Germinal center (tissue), 1 donor: ENCODE results near the gene TRIM6.
"Not testable (repeated sequence)": the region's sequence is repeated elsewhere in the genome, so short reads cannot be mapped to it uniquely, and the experiment has no call there.

ENCODE experiments used
- DNase-seq: peaks from one replicate; pipeline ENCODE4 v3.0.0; 2012; ENCODE audit warnings: mixed read lengths, low spot score

TRIM6 gene, protein sequence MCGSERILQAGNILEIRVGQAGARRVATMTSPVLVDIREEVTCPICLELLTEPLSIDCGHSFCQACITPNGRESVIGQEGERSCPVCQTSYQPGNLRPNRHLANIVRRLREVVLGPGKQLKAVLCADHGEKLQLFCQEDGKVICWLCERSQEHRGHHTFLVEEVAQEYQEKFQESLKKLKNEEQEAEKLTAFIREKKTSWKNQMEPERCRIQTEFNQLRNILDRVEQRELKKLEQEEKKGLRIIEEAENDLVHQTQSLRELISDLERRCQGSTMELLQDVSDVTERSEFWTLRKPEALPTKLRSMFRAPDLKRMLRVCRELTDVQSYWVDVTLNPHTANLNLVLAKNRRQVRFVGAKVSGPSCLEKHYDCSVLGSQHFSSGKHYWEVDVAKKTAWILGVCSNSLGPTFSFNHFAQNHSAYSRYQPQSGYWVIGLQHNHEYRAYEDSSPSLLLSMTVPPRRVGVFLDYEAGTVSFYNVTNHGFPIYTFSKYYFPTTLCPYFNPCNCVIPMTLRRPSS

DNA sequence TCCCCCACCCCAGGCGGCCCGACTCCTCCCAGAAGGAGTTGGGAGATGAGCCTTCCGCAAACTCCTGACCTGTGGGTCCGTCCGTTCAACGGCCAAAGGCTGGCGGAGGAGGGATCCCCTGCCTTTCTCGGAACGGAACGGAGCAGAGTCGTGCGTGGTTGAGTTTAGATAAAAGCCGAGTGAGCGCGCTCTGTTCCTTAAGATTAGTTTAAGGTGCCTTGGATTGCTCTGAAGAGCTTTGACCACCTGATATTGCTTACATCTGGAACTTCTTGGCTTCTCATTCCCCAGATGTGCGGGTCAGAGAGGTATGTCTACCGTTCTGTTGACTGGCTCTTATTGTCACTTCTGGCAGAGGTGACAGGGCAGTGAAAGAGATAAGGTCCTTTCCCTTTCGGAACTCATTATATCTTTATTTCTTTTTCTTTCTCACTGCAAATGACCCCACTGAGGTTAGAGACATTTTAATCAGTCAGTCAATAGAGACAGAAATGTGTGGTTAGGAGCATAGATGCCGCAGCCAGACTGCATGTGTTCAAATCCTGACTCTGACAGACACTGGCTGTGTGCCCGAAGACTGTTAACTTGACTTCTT, at the start of gene TRIM6:
Gene TRIM6, plus strand, starts transcription at position 31 of the 595 bp plus-strand sequence. Its CDS starts 261 bp downstream, at position 292.
- no peak for DNase-seq

DNA sequence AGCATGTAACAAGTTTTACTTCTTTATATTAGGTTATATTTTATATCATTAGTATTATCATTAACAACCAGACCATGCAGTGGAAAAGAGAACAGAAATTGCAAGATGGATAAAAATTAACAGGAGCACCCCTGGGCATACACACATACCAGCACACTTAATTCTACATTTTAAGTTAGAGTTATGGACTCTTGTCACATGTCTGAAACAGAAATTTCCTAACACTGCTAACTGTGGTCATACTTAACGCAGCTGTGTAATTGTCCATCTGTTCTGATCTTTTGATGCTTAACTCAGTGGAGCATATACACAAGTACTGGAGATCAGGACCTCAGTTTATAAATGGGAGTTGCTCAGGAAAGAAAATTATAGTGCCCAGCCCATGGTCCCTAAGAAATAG, 48.5 kb upstream of the TRIM6 start:
- DNase-seq: no peak

DNA sequence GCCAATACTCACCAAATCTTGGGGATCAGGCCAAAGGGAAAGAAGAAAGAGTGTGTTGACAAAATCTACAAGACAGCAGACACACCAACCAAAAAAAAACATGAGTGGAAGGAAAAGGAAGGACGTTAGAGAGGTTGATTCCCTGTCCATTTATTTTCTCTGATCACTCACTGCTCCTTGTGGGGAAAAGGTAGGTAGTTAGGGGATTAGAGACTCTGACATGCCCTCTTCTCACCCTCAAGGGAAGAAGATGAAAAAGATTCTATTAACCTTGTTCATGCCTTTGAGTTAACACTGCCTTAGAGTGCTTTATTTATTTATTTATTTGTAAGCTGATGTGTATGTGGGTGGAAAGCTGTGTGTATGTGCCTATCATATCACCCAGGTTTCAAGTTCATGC, 48.0 kb upstream of the TRIM6 start, which contains the start of gene OR52H1:
Gene OR52H1, minus strand, starts transcription at position 101 of the 400 bp plus-strand sequence. CDS start 3,035 bp downstream, outside the sequence.
- no peak for DNase-seq

DNA sequence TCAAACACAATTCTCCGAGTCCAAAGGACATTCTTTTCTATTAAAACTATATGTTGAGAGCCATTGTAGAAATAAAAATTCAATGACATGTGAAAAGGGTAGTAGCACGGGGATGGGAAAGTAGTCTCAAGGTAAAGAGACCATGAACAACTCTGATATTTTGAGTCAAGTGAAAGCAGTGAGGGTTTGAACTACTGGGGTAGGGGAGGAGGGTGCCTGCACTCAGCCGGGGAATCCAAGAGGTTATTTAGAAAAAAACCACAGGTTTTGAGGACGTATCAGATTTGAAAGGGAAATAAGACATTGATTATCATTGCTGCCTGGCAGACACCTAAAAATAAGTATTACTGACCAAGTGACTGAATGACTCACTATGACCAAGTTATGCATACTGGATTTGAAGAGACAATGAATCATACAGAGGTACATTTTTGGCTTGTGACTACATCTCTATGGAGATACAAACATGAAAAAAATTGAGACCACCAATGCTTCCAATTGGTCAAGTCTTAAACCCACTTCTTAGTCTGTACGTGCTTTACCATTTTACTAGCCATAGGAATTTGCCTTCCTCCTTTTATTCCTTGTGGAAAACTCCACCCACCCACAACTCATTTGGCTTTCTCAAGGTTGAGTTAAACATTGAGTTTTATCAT, 45.9 kb upstream of the TRIM6 start:
- DNase-seq: no peak

DNA sequence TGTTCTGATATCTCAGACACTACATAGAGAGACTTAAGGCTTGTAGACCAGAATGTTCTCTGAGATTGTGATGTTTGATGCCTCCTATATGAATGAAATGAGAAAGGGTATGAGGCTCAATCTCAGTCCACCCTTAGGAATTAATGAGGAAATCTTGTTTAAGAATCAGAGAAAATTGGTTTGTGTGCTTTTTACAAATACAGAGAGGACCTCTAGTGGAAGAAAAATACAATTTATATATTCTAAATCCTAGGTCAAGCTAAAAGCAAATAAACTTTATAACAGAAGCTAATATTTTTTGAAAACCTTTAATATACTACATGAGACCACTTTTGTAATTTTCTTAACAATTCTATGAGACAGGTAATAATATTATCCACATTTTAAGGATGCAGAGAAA, 43.1 kb upstream of the TRIM6 start:
- no peak for DNase-seq

DNA sequence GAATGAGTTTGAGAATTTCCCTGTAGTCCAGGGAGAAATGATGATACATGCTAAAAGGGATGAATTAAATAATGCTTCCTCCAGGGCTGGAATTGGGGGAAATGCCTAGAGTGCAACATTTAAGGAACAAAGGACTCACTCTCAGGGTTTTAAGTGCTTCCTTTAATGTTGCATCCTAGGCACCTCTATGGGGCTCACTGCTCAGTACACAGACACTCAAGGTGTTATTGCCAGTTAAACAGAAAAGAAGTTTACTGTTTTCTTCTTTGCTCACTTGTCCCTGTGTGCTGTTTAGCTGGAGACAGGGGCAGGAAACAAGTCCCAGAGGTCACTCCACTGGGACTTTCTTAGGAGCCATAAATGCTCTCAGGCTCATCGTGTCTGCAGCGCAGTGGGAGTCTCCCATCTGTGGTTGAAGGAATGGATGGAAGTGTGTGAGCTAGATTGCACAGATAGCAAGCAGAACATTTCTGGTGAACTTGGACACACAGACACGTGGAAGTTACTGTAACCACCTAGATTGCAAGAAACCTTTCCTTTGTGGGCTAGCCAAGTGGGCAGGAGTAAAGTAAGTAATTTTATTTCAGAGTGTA, 39.7 kb upstream of the TRIM6 start:
- DNase-seq: no peak

DNA sequence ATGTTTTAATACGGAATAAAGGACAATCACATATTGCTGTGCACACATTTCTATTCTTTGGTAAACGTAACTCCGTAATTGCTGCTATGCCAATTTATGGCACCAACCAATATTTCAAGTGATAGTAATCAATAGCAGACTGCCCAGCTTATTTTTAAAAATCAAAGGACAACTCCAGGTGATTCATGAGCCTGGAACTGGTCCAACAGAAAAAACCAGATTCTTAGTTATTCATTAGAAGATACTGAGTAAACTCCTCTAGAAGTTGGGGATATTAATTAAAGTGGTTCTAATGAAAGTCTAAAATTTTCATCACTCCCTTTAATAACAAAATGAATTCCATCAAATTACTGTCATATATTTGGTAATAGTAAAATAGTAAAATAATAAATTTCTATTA, 38.7 kb upstream of the TRIM6 start:
- no peak for DNase-seq

DNA sequence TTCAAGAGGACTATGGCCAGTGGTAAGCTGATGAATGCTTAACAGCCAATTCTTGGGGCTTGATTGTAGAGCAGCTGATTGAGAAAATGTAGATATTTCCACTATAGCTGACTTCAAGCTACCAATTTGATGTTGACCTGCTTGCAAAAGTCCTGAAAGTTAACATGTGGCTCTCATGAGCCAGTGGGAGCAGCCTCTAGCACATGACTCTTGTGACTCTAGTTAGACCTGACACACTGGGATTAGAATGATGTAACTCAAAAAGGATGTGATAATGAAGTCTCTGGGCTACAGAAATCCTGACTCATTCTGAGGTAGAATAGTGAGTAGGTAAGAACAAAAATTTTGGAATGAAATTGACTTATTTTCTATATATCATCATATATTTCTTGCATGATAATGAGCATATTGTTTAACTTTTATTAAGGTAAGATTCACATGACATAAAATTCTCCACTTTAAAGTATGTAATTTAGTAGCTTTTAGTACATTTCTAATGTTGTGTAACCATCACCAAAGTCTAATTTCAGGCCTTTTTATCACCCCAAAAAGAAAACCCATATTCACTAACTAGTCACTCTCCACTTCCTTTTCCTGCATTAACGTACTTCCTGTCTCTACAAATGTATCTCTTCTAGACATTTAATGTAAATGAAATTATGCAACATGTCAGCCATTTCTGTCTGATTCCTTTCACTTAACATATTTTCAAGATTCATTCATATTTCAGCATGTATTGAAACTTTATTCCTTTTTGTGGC, 32.0 kb upstream of the TRIM6 start:
- no peak for DNase-seq

DNA sequence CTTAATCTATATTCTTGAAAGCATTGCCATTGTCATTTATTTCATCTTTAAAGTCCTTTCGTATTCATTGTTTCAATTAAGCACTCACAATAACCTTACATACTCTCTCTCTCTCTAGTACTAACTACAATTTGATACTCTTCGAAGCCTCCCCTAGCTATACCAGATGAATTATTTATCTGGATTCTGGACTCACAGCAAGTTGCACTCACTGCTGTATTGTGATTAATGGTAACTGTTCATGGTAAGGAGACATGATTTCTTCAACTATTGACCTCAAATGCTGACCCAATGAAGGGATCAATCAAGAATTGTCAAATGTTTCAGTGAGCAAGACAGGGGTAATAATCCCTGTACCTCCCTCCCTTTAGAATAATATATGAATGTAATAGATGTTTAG, 21.8 kb upstream of the TRIM6 start:
- DNase-seq: no peak

DNA sequence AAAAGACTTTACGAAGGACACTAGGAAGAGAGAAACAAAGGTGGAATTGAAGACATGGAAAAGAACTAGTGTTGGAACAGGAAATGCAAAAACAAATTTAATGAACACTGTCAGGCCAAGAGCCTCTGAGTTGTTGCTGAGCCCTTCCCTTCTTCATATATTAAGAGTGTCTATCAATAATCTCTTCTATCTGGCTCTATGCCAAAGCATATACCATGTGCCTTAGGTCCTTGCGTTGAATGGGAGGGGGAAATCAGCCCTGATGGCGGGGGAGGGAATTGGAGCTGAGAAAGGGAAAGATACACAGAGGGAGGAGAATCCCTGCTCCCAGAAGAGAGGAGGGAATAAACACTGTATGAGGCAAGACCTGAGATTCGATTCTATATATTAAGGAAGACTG, 21.3 kb upstream of the TRIM6 start:
- no peak for DNase-seq

DNA sequence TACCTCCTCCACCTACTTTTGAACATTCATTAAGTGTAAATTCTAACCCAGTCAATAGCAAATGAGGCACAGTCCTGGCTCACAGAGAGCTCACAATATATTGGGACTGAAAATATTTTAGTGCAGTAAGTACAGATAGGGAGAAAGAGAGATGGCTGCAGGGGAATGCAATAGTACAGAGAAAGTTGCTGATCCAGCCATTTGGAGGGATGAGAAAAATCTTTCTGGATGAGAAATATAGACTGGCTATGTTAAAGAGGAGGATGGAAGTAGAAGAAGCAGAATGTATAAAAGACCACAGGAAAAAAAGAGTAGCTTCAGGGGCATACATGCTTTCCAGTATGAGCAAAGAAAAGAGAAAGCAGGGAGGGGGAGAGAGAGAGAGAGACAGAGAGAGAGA, 19.3 kb upstream of the TRIM6 start:
- no peak for DNase-seq

DNA sequence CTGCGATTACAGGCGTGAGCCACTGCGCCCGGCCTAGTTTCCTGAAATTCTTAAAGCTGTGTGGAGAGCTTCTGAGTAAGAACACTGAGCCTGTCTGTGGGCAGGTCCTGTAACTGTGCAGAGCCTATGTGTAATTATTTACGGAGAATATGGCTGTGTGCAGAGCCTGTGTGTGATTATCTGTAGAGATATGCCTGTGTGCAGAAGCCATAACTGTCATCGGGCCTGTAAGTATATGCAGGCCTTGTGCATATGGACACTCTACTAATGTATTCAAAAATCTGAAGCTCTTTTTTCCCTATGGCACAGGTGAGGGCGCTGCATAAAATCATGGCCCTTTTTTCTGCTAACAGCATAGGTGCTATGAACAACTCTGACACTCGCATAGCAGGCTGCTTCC, 15.9 kb upstream of the TRIM6 start, which contains the start of gene OR52B6:
Gene OR52B6, plus strand, starts transcription at position 301 of the 400 bp plus-strand sequence. Its CDS starts 0 bp downstream, at position 301.
- no peak for DNase-seq

DNA sequence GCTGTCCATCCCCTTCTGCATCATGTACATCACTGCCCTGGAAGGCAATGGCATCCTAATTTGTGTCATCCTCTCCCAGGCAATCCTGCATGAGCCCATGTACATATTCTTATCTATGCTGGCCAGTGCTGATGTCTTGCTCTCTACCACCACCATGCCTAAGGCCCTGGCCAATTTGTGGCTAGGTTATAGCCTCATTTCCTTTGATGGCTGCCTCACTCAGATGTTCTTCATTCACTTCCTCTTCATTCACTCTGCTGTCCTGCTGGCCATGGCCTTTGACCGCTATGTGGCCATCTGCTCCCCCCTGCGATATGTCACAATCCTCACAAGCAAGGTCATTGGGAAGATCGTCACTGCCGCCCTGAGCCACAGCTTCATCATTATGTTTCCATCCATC, 15.4 kb upstream of the TRIM6 start:
- DNase-seq: no peak

DNA sequence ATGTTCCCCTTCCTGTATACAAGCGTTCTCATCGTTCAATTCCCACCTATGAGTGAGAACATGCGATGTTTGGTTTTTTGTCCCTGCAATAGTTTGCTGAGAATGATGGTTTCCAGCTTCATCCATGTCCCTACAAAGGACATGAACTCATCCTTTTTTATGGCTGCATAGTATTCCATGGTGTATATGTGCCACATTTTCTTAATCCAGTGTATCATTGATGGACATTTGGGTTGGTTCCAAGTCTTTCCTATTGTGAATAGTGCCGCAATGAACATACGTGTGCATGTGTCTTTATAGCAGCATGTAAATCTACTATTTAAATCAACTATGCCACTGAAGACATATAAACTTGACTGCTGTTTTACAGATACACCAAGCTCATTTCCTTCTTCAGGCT, 12.0 kb upstream of the TRIM6 start:
- DNase-seq: not testable (repeated sequence)

DNA sequence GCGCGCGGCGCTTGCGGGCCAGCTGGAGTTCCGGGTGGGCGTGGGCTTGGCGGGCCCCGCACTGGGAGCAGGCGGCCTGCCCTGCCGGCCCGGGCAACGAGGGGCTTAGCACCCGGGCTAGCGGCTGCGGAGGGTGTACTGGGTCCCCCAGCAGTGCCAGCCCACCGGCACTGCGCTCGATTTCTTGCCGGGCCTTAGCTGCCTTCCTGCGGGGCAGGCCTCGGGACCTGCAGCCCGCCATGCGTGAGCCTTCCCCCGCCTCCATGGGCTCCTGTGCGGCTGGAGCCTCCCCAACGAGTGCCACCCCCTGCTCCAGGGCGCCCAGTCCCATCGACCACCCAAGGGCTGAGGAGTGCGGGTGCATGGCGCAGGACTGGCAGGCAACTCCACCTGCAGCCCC, 6.5 kb upstream of the TRIM6 start:
- not testable (repeated sequence) for DNase-seq

DNA sequence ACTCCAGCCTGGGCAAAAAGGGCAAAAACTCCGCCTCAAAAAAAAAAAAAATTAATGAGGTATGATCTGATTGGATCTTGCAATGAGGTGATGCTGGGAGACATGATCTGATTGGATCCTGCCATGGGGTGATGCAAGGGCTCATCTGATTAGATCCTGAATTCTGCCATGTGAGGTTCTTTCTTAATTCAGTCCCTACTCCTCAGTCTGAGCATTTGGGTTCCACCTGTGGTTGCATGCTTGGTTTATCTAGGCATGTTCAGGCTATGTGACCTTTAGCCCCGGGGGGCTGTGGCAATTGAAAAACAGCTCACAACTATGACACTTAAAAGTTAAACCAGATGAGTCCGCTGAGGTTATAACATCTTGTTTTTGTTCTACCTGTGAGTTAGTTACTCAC, 4.8 kb upstream of the TRIM6 start:
- DNase-seq: no peak

DNA sequence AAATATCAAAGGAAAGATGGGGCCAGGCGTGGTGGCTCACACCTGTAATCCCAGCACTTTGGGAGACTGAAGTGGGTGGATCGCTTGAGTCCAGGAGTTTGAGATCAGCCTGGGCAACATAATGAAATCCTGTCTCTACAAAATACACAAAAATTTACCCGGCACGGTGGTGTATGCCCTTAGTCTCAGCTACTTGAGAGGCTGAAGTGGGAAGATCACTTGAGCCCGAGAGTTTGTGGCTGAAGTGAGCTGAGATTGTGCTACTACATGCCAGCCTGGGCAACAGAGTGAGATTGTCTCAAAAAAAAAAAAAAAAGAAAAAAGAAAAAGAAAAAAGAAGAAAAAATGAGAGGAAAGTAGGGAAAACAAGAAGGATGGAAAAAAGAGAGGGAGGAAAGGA, 3.8 kb upstream of the TRIM6 start:
- no peak for DNase-seq

DNA sequence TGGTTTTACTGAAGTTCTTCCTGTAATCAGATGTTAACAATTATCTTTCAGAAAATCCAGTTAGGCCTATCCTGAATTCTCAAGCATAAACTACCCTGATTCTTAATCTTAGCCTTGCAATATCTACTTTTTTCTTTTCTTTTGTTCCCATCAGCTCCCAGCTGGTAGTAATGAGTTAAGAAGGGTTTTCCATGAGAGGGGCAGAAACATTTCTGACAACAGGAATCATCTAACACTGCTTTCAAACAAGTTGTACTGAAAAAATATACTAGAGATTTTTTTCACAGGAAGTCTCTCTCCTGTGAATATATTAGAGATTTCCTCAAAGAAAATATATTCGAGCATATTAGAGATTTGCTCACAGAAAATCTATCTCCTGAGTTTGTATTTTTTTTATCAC, 3.3 kb upstream of the TRIM6 start:
- DNase-seq: no peak

DNA sequence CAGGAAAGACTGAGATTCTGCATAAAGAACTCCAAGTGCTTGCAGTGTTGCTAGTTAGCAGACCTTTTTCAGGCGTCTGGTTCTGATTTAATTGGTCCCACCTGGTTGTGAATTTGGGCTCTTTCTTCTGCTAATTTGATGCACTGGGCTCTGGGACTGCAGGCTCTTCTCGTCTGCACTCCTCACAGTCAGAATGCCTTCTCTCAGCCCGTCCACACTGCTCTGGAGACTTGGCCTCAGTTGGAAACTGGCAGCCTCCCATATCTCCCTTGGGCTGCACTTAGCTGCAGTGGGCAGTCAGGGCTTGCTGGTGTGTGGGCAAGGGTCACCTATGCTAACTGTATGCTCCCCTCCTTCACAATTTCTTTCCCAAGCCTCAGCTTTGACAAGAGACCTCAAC, 1.5 kb downstream of the TRIM6 start:
- no peak for DNase-seq

DNA sequence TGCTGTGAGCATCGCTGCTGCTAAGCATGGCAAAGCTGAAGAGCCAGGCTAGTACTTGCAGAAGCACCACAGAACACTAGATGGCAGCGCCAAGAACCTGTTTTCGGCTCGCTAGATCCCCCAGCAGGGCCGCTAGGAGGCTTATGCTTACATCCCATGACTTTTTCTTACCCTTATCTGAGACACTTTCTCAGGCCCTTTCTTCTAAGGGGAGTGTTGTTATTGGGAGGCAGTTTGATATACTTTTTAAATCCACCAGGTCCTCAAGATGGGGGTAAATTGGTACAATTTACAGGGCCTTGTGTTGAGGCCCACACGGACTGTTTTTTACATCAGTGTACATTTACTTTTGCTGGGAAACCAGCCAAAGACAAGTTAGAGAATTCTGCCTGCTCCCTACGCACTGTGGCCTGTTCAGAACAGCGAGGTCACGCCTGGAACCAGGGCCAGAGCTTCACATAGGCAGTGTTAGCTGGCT, 4.0 kb downstream of the TRIM6 start:
- DNase-seq: peak; percentile 47

DNA sequence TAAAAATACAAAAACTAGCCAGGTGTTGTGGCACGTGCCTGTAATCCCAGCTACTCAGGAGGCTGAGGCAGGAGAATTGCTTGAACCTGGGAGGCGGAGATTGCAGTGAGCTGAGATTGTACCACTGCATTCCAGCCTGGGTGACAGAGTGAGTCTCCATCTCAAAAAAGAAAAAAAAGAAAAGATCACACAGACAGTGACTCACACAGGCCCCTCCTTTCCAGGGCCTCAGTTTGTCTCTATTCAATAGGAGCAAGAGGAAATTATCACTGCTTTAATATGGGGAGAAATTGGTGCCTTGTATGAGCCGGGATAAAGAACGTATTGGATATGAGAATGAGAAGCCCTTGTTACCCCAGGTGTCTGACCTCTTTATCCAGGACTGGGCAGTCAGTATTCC, 6.4 kb downstream of the TRIM6 start:
- not testable (repeated sequence) for DNase-seq
